ENCODE data around the gene USP40. TPM values are rescaled to one million over a fixed set of nuclear protein-coding genes. Genes with fewer than 3 reads are reported as not detected.

The USP40 gene
- total and polyA plus RNA-seq, 2 experiments from 2014 or later: 20.4 to 25.9 TPM

GRCh38 chr2:233457356-233457755 lies 109.2 kb downstream of the USP40 start:
- Histone ChIP-seq H3K36me3 (replicated peaks; ENCODE audit: insufficient read depth, low read depth) (no peaks in the 10 kb centered on the region), H3K27me3 (no peaks in the 10 kb centered on the region), H3K4me3 (no peak overlapping the region), H2AFZ (no peak overlapping the region), H3K79me2 (no peaks in the 10 kb centered on the region), H3K4me2 (no peak overlapping the region), H4K20me1 (ENCODE audit: insufficient read depth, poor library complexity, severe bottlenecking) (no peaks in the 10 kb centered on the region), H3K9me2 (replicated peaks; ENCODE audit: insufficient read depth) (no peaks in the 10 kb centered on the region), H3K4me1 (ENCODE audit: insufficient read depth) (no peaks in the 10 kb centered on the region), H3K9me3 (ENCODE audit: low read depth) (no peaks in the 10 kb centered on the region), H3K27ac (no peak overlapping the region)
- 91% methylated on average over 5 of the region's 5 CpGs for WGBS (ENCODE audit: low lambda C conversion rate, missing lambda C conversion rate)
- DNase-seq (ENCODE audit: low spot score): no peak
- TF ChIP-seq EZH2 (IDR thresholded peaks at IDR 0.05; ENCODE audit: borderline replicate concordance) (no peak), EZH2phosphoT487 (IDR thresholded peaks at IDR 0.05; ENCODE audit: low read depth, severe bottlenecking, unreplicated experiment) (no peak)
- TF ChIP-seq, protein P1, sequence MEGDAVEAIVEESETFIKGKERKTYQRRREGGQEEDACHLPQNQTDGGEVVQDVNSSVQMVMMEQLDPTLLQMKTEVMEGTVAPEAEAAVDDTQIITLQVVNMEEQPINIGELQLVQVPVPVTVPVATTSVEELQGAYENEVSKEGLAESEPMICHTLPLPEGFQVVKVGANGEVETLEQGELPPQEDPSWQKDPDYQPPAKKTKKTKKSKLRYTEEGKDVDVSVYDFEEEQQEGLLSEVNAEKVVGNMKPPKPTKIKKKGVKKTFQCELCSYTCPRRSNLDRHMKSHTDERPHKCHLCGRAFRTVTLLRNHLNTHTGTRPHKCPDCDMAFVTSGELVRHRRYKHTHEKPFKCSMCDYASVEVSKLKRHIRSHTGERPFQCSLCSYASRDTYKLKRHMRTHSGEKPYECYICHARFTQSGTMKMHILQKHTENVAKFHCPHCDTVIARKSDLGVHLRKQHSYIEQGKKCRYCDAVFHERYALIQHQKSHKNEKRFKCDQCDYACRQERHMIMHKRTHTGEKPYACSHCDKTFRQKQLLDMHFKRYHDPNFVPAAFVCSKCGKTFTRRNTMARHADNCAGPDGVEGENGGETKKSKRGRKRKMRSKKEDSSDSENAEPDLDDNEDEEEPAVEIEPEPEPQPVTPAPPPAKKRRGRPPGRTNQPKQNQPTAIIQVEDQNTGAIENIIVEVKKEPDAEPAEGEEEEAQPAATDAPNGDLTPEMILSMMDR (IDR thresholded peaks at IDR 0.05; ENCODE audit: poor library complexity): no peak

GRCh38 chr2:233456934-233457333 lies 109.6 kb downstream of the USP40 start:
- H3K27me3 ChIP-seq: no peaks in the 10 kb centered on the region
- no peaks in the 10 kb centered on the region for H3K9me3 ChIP-seq (ENCODE audit: low read depth)
- no peak overlapping the region for H3K4me2 ChIP-seq
- no peaks in the 10 kb centered on the region for H3K36me3 ChIP-seq (replicated peaks; ENCODE audit: insufficient read depth, low read depth)
- no peak overlapping the region for H3K4me3 ChIP-seq
- TF ChIP-seq EZH2 (IDR thresholded peaks at IDR 0.05; ENCODE audit: borderline replicate concordance) (no peak), EZH2phosphoT487 (IDR thresholded peaks at IDR 0.05; ENCODE audit: low read depth, severe bottlenecking, unreplicated experiment) (no peak)
- TF ChIP-seq, protein P1 (IDR thresholded peaks at IDR 0.05; ENCODE audit: poor library complexity): no peak
- no peaks in the 10 kb centered on the region for H3K79me2 ChIP-seq
- no peak overlapping the region for H2AFZ ChIP-seq
- H3K4me1 ChIP-seq (ENCODE audit: insufficient read depth): no peaks in the 10 kb centered on the region
- H3K9me2 ChIP-seq (replicated peaks; ENCODE audit: insufficient read depth): no peaks in the 10 kb centered on the region
- DNase-seq (ENCODE audit: low spot score): no peak
- no peak overlapping the region for H3K27ac ChIP-seq
- no peaks in the 10 kb centered on the region for H4K20me1 ChIP-seq (ENCODE audit: insufficient read depth, poor library complexity, severe bottlenecking)
- WGBS (ENCODE audit: low lambda C conversion rate, missing lambda C conversion rate): 90% methylated on average over 5 of the region's 5 CpGs

DNA sequence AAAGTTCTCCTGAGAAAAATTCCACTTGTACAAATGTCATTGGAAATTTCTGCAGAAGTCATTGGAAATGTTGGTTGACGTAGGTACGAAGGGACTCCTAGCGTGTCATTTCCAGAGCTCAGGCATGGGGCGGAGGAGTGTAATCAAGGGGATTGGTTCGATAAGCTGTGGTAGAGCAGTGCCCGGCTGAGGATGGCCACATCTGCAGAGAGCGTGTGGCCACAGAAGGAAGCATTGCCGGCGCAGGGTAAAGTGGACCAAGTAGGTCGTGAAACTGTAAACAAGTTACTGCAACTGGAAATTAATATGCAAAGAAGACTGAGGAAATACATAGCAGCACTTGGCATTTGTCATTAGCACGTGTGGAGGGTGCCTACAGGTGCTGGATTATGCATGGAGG lies 110.5 kb downstream of the USP40 start:
- H3K4me3 ChIP-seq: no peak overlapping the region
- no peaks in the 10 kb centered on the region for H3K27me3 ChIP-seq
- H3K27ac ChIP-seq: no peak overlapping the region
- no peak overlapping the region for H3K4me2 ChIP-seq
- H3K4me1 ChIP-seq (ENCODE audit: insufficient read depth): no peaks in the 10 kb centered on the region
- 97% methylated on average over 11 of the region's 11 CpGs for WGBS (ENCODE audit: low lambda C conversion rate, missing lambda C conversion rate)
- no peaks in the 10 kb centered on the region for H3K9me2 ChIP-seq (replicated peaks; ENCODE audit: insufficient read depth)
- H4K20me1 ChIP-seq (ENCODE audit: insufficient read depth, poor library complexity, severe bottlenecking): no peaks in the 10 kb centered on the region
- H3K36me3 ChIP-seq (replicated peaks; ENCODE audit: insufficient read depth, low read depth): no peaks in the 10 kb centered on the region
- H3K9me3 ChIP-seq (ENCODE audit: low read depth): no peaks in the 10 kb centered on the region
- no peak for DNase-seq (ENCODE audit: low spot score)
- H2AFZ ChIP-seq: no peak overlapping the region
- H3K79me2 ChIP-seq: no peaks in the 10 kb centered on the region
- TF ChIP-seq EZH2 (IDR thresholded peaks at IDR 0.05; ENCODE audit: borderline replicate concordance): no peak
- no peak for TF ChIP-seq EZH2phosphoT487 (IDR thresholded peaks at IDR 0.05; ENCODE audit: low read depth, severe bottlenecking, unreplicated experiment)
- TF ChIP-seq, protein P1 (IDR thresholded peaks at IDR 0.05; ENCODE audit: poor library complexity): no peak

GRCh38 chr2:233455491-233455890 lies 111.1 kb downstream of the USP40 start:
- Histone ChIP-seq H3K79me2 (no peaks in the 10 kb centered on the region), H4K20me1 (ENCODE audit: insufficient read depth, poor library complexity, severe bottlenecking) (no peaks in the 10 kb centered on the region), H3K9me3 (ENCODE audit: low read depth) (no peaks in the 10 kb centered on the region), H3K36me3 (replicated peaks; ENCODE audit: insufficient read depth, low read depth) (no peaks in the 10 kb centered on the region), H3K9me2 (replicated peaks; ENCODE audit: insufficient read depth) (no peaks in the 10 kb centered on the region), H3K27me3 (no peaks in the 10 kb centered on the region), H3K4me1 (ENCODE audit: insufficient read depth) (no peaks in the 10 kb centered on the region), H3K4me2 (no peak overlapping the region), H3K27ac (no peak overlapping the region), H3K4me3 (no peak overlapping the region), H2AFZ (no peak overlapping the region)
- TF ChIP-seq EZH2 (IDR thresholded peaks at IDR 0.05; ENCODE audit: borderline replicate concordance): no peak
- TF ChIP-seq EZH2phosphoT487 (IDR thresholded peaks at IDR 0.05; ENCODE audit: low read depth, severe bottlenecking, unreplicated experiment): no peak
- TF ChIP-seq, protein P1 (IDR thresholded peaks at IDR 0.05; ENCODE audit: poor library complexity): no peak
- WGBS (ENCODE audit: low lambda C conversion rate, missing lambda C conversion rate): 96% methylated on average over 7 of the region's 7 CpGs
- DNase-seq (ENCODE audit: low spot score): no peak
